Activated CD8-positive, alpha-beta memory T cell treated with anti-CD3 and anti-CD28 coated beads, Interleukin-2, amount 50 U/mL, for 1 hour (primary cell): ENCODE results near the gene TMEM255B.
"Not testable (repeated sequence)": the region's sequence is repeated elsewhere in the genome, so short reads cannot be mapped to it uniquely, and the experiment has no call there.

Source experiments
- DNase-seq: peaks from one replicate; pipeline ENCODE4 v3.0.0-alpha.2; 2020; ENCODE audit errors: extremely low read depth

Gene TMEM255B

GRCh38 chr13:113758651-113759524 is at the start of gene TMEM255B:
Gene TMEM255B (plus strand): TSS chr13:113759226. CDS start chr13:113759270, 44 bp downstream.
- DNase-seq = peak; percentile 21

GRCh38 chr13:113722921-113723320 is 36.1 kb upstream of the TMEM255B start:
- DNase-seq = no peak

- no peak for DNase-seq
These were observed 35.5 kb upstream of the TMEM255B start for GRCh38 chr13:113723410-113724015.

- no peak for DNase-seq
These were observed 34.8 kb upstream of the TMEM255B start for GRCh38 chr13:113724016-113724758.

- DNase-seq = peak; percentile 71
These were observed 34.2 kb upstream of the TMEM255B start for GRCh38 chr13:113724780-113725315.

GRCh38 chr13:113725329-113726105 is 33.5 kb upstream of the TMEM255B start:
- DNase-seq = not testable (repeated sequence)

GRCh38 chr13:113726106-113726821 is 32.8 kb upstream of the TMEM255B start:
- DNase-seq = not testable (repeated sequence)

- DNase-seq = no peak
These were observed 32.0 kb upstream of the TMEM255B start for GRCh38 chr13:113726961-113727411.

- no peak for DNase-seq
These were observed 30.4 kb upstream of the TMEM255B start for GRCh38 chr13:113728571-113729054.

GRCh38 chr13:113729187-113730019 is 29.6 kb upstream of the TMEM255B start:
- no peak for DNase-seq

GRCh38 chr13:113730258-113730691 is 28.8 kb upstream of the TMEM255B start:
- DNase-seq = no peak

- no peak for DNase-seq
These were observed 28.2 kb upstream of the TMEM255B start for GRCh38 chr13:113730831-113731191.

GRCh38 chr13:113731192-113732175 is 27.5 kb upstream of the TMEM255B start:
- no peak for DNase-seq

GRCh38 chr13:113732176-113732960 is 26.7 kb upstream of the TMEM255B start:
- DNase-seq = no peak

- DNase-seq = no peak
These were observed 25.8 kb upstream of the TMEM255B start for GRCh38 chr13:113732961-113733950.
